Stimulated activated CD8-positive, alpha-beta memory T cell treated with anti-CD3 and anti-CD28 coated beads, Interleukin-4, amount 100 ng/mL, for 1 hour (primary cell): ENCODE results near the gene PSEN2.
"Not testable (repeated sequence)": the region's sequence is repeated elsewhere in the genome, so short reads cannot be mapped to it uniquely, and the experiment has no call there.

Experiments used
- DNase-seq, 2 donors: peaks; one replicate each; pipeline ENCODE4 v3.0.0-alpha.2; 2020; ENCODE audit warnings: low read depth in 2 of 2, low spot score in 1 of 2

PSEN2 gene

GRCh38 chr1:226870401-226871279 is at the start of gene PSEN2:
Gene PSEN2 (plus strand): TSS chr1:226870616. CDS start chr1:226881908, 11,292 bp downstream.
- peak in 1 of 2 donors; percentile 16 for DNase-seq

- no peak for DNase-seq
These were observed 49.3 kb upstream of the PSEN2 start for GRCh38 chr1:226820941-226821718.

- no peak for DNase-seq
These were observed 48.7 kb upstream of the PSEN2 start for GRCh38 chr1:226821719-226822085.

- no peak for DNase-seq
These were observed 46.8 kb upstream of the PSEN2 start for GRCh38 chr1:226823643-226824042.

GRCh38 chr1:226825037-226825745 is 45.2 kb upstream of the PSEN2 start:
- no peak for DNase-seq

- no peak for DNase-seq
These were observed 44.7 kb upstream of the PSEN2 start for GRCh38 chr1:226825746-226826100.

- DNase-seq, result no peak
These were observed 43.7 kb upstream of the PSEN2 start for GRCh38 chr1:226826479-226827261.

- DNase-seq, result no peak
These were observed 43.0 kb upstream of the PSEN2 start for GRCh38 chr1:226827458-226827857.

GRCh38 chr1:226827968-226828513 is 42.4 kb upstream of the PSEN2 start:
- peak; percentile 91 to 92 for DNase-seq

- DNase-seq, result no peak
These were observed 41.3 kb upstream of the PSEN2 start for GRCh38 chr1:226829105-226829504.

GRCh38 chr1:226831953-226832352 is 38.5 kb upstream of the PSEN2 start:
- DNase-seq, result no peak

GRCh38 chr1:226832613-226833012 is 37.8 kb upstream of the PSEN2 start:
- no peak for DNase-seq

GRCh38 chr1:226834179-226834578 is 36.2 kb upstream of the PSEN2 start:
- not testable (repeated sequence) for DNase-seq

GRCh38 chr1:226835396-226835795 is 35.0 kb upstream of the PSEN2 start:
- not testable (repeated sequence) for DNase-seq

GRCh38 chr1:226837966-226838365 is 32.5 kb upstream of the PSEN2 start:
- DNase-seq, result not testable (repeated sequence)

- no peak for DNase-seq
These were observed 32.0 kb upstream of the PSEN2 start for GRCh38 chr1:226838456-226838855.

GRCh38 chr1:226845624-226846023 is 24.8 kb upstream of the PSEN2 start:
- DNase-seq, result no peak

GRCh38 chr1:226846786-226847185 is 23.6 kb upstream of the PSEN2 start:
- DNase-seq, result no peak

- DNase-seq, result not testable (repeated sequence)
These were observed 15.9 kb upstream of the PSEN2 start for GRCh38 chr1:226854548-226854947.

GRCh38 chr1:226862890-226863289 is 7.5 kb upstream of the PSEN2 start:
- no peak for DNase-seq

- DNase-seq, result no peak
These were observed 7.0 kb upstream of the PSEN2 start for GRCh38 chr1:226863446-226863845.
